GM19035 (cell line): ENCODE data around the gene ZNF804B.

Experiments
- ATAC-seq: cut with Tn5 transposase; IDR thresholded peaks from one replicate; pipeline ENCODE4 v1.9.1; 2021; ENCODE audit not compliant: unreplicated experiment

The ZNF804B gene

GRCh38 chr7:88835147-88835728 lies 75.7 kb downstream of the ZNF804B start:
- ATAC-seq: peak; percentile 96

- ATAC-seq: no peak
These were observed 82.7 kb downstream of the ZNF804B start for GRCh38 chr7:88842201-88842600.

GRCh38 chr7:88845091-88845490 lies 85.6 kb downstream of the ZNF804B start:
- ATAC-seq: no peak

GRCh38 chr7:88851220-88851619 lies 91.7 kb downstream of the ZNF804B start:
- ATAC-seq: no peak

GRCh38 chr7:88859288-88859687 lies 99.8 kb downstream of the ZNF804B start:
- no peak for ATAC-seq

- peak; percentile 74 for ATAC-seq
These were observed 106.9 kb downstream of the ZNF804B start for GRCh38 chr7:88866265-88866863.

- ATAC-seq: no peak
These were observed 107.7 kb downstream of the ZNF804B start for GRCh38 chr7:88867158-88867557.

GRCh38 chr7:88868456-88868855 lies 109.0 kb downstream of the ZNF804B start:
- no peak for ATAC-seq

- ATAC-seq: no peak
These were observed 121.6 kb downstream of the ZNF804B start for GRCh38 chr7:88881136-88881535.

- no peak for ATAC-seq
These were observed 125.6 kb downstream of the ZNF804B start for GRCh38 chr7:88885131-88885530.

- ATAC-seq: no peak
These were observed 129.2 kb downstream of the ZNF804B start for GRCh38 chr7:88888684-88889083.

- no peak for ATAC-seq
These were observed 151.0 kb downstream of the ZNF804B start for GRCh38 chr7:88910516-88910915.

GRCh38 chr7:88912852-88913251 lies 153.4 kb downstream of the ZNF804B start:
- no peak for ATAC-seq

- no peak for ATAC-seq
These were observed 156.1 kb downstream of the ZNF804B start for GRCh38 chr7:88915615-88916014.

GRCh38 chr7:88919478-88920131 lies 160.1 kb downstream of the ZNF804B start:
- ATAC-seq: no peak

GRCh38 chr7:88922944-88923343 lies 163.4 kb downstream of the ZNF804B start:
- no peak for ATAC-seq

GRCh38 chr7:88928276-88928675 lies 168.8 kb downstream of the ZNF804B start:
- ATAC-seq: no peak

GRCh38 chr7:88929719-88930118 lies 170.2 kb downstream of the ZNF804B start:
- ATAC-seq: no peak

GRCh38 chr7:88933285-88933684 lies 173.8 kb downstream of the ZNF804B start:
- no peak for ATAC-seq

GRCh38 chr7:88942815-88943501 lies 183.5 kb downstream of the ZNF804B start:
- no peak for ATAC-seq

- no peak for ATAC-seq
These were observed 192.3 kb downstream of the ZNF804B start for GRCh38 chr7:88951826-88952225.

- no peak for ATAC-seq
These were observed 204.9 kb downstream of the ZNF804B start for GRCh38 chr7:88964418-88964817.
